ENCODE data around the gene SMIM45.
"Not testable (repeated sequence)": the region's sequence is repeated elsewhere in the genome, so short reads cannot be mapped to it uniquely, and the experiment has no call there.

SMIM45 gene

DNA sequence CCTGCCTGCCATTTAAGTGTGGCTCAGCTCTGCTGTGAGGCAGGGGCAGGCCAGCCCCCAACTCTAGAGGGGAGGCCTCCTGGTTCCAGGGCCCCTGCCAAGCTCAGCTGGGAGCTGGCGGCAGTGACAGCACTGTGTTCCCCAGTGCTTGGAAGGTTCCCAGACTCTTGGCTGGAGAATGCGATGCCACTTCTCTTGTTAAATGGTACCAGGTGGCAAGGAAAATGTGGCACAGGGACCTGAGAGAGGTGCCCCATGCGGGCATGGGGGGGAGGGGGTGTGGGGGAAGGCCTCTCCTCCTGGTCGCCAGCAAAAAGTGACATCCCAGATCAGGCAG is 17.0 kb upstream of the SMIM45 start:
- DNase-seq (ENCODE audit: low spot score), result no peak

DNA sequence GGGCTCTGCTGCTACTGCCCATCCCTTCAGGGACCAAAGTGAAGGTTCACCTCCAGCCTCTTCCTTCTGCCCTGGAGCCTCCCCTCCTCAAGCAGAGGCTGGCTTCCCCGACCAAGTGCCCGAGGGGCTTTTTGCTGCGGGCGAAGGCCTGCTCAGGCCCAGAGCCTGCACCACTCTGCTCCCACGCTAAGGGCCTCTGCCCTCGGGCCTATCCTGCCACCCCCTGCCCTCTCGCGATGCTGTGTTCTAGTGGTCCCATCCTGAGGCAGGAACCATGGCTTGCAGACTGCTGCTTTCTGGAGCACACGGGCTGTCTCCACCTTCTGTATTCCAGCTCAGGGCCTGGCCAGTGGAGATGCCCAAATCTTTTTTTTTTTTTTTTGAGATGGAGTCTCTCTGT is 16.4 kb upstream of the SMIM45 start:
- DNase-seq (ENCODE audit: low spot score), result no peak

DNA sequence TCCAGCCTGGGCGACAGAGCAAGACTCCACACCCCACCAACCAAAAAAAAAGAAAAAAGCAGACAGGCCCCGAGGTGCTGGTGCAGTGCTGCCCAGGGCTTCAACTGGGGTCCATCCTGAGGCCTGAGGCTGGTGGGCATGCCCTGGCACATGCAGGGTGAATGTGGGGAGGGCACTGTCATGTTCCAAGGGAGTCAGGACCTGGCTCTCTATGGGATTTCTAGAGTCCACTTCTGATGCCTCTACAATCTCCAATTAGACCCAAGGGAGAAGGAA is 15.1 kb upstream of the SMIM45 start:
- DNase-seq (ENCODE audit: low spot score), result no peak

DNA sequence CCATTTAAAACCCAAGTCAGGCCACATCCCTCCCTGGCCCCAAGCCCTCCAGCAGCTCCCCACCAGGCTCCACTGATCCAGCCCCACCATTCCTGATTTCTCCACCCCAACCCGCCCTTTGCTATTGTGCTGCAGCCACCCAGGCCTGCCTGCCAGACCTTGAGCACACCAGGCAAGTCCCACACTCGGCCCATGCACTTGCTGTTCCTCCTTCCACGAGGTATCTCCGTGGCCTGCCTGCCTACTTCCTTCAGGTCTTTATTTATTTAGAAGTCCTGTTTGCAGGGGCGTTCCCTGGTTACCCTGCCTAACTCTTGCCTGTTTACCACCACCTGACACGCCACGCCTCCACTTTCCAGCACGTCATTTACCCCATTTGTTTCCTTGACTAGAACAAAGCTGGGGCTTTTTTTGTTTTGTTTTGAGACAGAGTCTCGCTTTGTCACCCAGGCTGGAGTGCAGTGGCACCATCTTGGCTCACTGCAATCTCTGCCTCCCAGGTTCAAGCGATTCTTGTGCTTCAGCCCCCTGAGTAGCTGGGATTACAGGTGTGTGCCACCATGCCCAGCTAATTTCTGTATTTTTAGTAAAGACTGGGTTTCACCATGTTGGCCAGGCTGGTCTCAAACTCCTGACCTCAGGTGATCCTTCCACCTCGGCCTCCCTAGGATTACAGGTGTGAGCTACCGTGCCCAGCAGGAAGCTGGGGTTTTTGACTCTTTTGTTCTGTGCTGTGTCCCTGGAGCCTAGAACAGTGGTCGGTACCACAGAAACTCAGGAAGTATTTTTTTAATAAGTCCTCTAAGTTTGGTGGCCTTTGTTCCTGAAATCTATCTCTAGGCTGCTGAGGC is 11.7 kb upstream of the SMIM45 start:
- peak; percentile 96 for DNase-seq (ENCODE audit: low spot score)

DNA sequence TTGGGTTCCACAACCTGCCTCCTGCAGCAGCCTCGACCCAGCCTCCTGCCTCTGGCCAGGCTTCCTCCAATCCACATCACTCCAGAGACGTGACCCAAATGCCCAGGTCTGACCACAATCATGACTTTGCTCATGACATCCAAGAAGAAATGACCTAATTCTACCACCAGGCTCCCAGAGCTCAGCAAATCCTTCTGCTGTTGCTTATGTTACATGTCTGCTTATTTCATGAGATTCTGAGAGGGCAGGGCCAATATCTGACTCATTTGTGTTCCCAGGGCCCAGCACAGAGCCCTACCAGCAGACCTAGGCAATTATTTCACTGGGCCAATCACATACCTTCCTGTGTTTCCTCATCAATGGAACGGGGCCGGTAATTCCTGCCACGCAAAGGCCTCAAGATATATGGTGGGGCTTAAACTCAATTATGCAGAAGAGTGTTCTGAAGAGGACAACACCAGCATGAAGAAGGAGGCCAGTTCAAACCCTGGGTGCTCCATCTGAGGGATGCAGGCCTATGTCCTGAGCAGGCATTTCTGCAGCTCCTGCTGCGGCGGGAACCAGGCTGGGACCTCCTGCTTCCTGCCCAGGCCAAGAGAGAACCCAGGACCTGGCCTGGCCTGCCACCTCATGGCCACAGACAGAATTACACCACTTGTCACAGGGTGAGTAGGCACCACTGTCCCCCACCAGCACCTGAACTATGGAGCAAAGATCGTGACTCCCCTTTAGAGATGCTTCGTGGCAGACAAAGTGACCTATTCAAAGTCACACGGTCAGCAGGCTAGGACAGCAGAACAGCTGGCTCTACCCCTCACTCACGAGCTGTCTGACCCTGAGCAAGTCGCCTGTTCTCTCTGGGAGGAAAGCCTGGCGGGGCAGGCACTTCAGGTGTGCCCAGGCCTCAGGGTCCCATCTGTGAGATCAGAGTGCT is 10.9 kb upstream of the SMIM45 start:
- DNase-seq (ENCODE audit: low spot score), result peak; percentile 86

DNA sequence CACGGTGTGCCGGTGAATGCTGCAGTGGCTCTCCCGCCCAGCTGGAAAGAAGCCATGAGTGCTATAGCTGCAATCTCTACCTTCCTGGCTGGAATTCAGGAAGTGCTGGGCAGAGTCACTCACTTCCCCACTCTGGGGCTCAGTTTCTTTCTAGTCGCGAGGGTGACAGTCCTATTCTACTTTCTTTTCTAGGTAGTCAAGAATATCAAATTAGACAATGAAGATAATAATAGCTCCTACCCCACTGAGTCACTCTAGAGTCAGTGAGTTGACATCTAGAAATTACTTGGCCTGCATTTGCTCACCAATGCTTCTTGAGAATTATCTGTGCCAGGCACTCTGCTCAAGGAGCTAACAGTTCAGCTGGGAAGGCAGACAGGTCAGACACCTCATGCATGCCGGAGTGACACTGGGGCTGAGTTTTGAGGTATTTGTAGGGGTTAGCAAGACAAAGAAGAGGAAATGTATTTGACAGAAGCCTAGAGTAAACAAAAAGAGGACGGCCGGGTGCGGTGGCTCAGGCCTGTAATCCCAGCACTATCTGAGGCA is 8.2 kb upstream of the SMIM45 start:
- DNase-seq (ENCODE audit: low spot score), result no peak

DNA sequence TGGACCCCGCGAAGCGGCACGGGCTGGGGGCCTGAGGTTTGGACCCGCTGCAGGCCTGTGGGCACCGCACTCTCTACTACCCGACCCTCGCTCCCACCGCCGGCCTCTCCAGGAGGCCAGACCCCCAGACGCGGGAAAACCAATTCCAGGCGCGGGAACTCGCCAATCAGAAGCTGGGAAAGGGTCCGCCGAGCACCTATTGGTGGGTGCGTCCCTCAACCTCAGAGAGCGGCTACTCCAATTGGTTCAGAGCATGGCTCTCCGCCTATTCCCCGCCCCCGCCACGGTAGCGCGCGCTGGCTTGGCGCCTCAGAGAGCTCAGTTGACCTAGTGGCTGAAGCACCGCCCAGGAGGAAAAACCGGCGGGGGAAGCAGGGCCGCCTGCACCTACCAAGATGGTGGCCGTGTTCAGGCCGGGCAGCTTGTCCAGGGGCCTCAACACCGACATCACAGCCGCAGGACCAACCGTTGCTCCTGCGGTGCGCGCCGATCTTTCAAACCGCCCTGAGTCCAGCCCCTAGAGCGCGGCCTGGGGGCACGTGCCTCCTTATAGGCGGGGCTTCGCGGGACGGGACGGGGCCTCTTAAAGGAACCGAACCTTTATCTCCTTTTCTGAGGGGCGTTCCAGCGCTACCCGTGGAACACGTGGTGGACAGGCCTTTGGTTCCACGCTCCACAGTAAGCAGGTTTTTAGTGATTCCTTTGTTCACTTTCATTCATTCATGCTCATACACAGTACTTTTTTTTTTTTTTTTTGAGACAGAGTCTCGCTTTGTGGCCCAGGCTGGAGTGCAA is 5.1 kb upstream of the SMIM45 start, which contains the start of gene CENPM:
Gene CENPM (minus strand): TSS at position 524 of the 795 bp plus-strand sequence. CDS start 76 bp downstream, at position 448.
- DNase-seq (ENCODE audit: low spot score), result peak; percentile 98

DNA sequence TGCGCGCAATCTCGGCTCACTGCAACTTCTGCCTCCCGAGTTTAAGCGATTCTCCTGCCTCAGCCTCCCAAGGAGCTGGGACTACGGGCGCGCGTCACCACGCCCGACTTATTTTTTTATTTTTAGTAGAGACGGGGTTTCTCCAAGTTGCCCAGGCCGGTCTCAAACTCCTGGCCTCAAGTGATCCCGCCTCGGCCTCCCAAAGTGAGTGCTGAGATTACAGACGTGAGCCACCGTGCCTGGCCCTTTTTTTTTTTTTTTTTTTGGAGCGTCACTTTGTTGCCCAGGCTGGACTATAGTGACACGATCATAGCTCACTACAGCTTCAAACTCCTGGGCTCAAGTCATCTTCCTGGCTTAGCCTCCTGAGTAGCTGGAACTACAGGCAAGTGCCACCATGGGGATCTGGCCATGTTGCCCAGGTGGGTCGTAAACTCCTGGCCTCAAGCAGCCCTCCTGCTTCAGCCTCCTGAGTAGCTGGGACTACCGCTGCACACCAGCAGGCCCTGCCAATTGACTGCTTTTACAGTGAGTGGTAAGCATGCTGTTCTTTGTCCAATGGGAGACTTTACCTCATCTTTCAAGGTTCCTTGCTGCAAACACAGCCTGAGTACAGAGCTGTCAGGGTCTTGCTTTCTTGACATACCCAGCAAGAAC is 4.4 kb upstream of the SMIM45 start:
- DNase-seq (ENCODE audit: low spot score), result no peak

DNA sequence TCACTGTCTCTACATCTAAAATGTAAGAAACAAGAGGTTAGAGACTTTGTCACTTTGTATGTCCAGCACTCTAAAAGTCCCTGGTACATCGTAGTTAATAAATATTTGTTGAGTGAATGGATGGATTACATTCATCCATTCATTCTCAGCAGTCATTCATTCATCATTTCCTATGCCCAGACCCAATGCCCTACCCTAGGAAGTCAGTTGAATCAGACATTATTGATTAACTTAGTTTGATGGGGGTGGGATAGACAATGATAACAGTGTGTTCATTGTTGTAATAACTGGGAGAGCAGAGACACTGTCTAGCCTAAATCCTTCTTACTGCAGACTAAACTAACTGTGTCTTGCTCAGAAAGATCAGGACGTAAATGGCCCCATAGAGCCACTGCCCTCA is 3.8 kb upstream of the SMIM45 start:
- DNase-seq (ENCODE audit: low spot score), result no peak

DNA sequence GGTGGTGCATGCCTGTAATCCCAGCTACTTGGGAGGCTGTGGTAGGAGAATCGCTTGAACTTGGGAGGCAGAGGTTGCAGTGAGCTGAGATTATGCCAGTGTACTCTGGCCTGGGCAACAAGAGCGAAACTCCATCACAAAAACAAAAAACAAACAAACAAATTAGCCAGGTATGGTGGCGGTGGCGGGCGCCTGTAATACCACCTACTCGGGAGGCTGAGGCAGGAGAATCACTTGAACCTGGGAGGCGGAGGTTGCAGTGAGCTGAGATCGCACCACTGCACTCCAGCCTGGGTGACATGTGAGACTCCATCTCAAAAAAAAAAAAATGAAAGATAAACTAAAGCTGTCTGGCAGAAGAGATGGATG is 3.0 kb upstream of the SMIM45 start:
- DNase-seq (ENCODE audit: low spot score), result not testable (repeated sequence)

DNA sequence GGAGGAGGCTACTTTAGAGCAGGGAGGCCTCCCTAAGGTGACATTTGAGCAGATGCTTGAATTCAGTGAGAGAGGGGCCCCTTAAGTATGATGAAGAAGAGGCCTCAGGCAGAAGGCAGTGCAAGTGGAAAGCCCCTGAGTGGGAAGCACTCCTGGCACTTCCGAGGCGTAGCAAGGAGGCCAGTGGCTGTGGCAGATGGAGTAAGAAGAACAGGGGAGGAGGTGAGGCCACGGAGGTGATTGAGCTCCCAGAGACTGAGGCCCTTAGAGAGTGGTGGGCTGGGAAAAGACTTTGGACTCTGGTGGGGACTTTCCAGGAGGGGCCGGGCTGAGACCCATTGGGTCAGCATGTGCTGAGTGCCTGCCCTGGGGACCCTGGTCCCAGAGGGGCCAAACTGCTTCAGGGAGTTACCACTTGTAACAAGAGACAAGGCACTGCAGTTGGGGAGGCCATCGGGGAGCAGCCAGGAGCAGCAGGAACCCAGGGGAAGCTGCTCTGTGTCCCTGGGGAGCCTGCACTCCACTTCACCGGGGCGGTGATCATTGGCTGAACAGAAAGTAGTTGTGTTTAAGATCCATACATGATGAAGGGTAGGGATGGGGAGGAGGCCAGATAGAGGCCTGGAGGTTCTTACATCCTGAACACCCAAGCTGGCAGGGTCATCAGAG is 2.5 kb upstream of the SMIM45 start:
- DNase-seq (ENCODE audit: low spot score), result no peak

DNA sequence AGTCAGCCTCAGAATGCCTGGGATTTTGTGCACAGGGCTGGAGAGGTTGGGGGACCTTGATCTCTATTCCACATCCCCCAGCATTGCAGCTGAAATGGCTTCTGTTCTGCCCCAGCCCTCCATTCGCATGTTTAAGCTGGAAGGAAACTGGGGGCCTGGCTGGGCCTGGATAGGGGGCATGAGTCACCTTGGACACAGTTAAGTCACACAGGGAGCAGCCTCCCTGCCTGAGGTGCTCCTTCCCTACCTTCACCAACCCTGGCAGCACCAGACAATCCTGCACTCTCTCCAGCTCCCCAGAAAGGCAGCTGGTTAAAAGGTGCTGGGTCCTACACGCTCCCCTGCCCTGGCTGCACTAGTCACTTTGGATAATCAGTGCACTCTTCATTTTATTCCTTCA is 763 bp downstream of the SMIM45 start:
- no peak for DNase-seq (ENCODE audit: low spot score)

DNA sequence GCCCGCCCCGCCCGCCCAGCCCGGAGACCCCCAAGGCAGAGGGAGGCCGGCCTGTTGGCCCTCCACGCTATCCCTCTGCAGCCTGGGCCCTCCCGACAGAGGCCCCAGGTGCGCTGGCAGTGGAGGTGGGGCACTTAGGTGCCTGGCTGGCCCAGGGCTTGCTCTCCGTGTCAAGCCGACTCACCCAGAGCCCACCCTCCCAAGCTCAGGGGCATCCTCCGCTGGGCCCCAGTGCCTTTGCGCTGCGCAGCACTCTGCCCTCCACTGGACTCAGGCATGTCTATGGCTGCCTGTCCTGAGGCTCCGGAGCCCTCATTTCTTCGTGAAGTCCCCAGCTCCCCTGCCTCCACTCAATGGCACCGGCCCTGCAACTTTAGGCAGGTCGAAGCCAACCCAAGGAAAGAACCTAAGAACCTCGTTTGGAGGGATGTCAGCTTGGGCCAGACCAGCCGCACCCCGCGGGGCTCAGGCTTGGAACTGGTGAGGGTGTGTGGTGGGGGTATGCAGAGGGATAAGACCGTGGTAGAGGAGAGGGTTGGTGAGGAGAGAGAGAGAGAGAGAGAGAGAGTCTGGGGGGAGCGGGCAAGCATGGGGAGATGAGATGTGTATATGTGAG is 6.1 kb downstream of the SMIM45 start:
- no peak for DNase-seq (ENCODE audit: low spot score)

DNA sequence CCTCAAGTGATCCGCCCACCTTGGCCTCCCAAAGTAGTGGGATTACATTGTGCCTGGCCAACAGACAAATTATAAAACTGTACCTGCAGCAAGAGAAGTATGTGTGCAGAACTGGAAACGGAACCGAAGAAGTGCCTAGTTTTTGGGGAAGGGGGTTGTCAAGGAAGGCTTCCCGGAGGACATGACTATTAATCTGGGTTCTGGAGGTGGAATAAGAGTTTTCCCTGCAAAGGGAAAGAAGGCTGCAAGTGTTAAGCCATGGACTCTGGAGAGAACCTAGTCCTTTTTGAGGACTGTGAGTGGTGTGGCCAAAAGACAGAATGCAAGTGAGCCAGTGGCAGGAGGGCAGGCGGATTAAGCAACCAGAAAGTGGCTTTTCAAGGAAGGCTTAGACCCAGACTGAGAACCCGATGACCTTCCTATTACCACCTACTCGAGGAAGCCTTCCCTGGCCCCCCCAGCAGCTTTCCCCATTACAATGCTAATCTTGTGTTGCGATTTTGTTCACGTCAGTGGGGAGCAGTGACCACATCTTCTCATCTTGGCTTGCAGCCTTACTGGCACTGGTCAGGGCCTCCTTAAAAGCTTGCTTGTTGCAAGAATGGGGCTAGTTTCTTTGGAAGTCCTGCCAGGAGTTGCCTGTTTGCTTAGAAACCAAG is 11.6 kb downstream of the SMIM45 start:
- DNase-seq (ENCODE audit: low spot score), result no peak

DNA sequence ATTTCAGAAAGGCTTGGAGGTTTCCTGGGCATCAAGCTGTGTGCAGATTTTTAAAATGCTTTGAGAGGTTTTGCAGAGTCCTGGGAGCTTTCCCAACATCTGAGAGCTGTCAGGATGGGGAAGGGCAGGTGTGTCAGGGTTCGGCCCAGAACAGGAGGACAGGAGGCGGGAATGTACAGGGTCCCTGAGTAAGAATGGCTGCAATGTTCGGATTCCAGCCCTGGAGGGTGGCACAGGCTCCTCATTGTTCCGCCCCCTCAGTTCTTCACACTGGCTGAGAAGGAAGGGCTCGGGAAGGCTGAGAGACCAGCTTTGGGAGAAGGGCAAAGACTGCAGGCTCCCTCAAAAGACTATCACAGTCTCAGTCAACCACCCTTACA is 12.2 kb downstream of the SMIM45 start:
- no peak for DNase-seq (ENCODE audit: low spot score)

DNA sequence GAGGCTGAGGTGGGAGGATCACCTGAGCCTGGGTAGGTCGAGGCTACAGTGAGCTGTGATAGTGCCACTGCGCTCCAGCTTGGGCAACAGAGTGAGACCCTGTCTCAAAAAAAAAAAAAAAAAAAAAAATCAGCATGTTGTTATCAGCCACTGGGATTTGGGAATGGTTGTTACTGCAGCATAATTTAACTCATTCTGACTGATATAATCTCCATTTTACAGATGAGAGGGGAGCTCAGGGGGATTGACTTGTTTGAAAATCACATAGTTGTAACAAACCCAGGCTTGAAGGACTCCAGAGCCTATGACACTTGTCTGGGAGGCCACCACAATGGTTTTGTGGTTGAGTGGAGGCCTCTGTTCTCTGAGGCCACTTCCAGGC is 14.3 kb downstream of the SMIM45 start:
- no peak for DNase-seq (ENCODE audit: low spot score)

DNA sequence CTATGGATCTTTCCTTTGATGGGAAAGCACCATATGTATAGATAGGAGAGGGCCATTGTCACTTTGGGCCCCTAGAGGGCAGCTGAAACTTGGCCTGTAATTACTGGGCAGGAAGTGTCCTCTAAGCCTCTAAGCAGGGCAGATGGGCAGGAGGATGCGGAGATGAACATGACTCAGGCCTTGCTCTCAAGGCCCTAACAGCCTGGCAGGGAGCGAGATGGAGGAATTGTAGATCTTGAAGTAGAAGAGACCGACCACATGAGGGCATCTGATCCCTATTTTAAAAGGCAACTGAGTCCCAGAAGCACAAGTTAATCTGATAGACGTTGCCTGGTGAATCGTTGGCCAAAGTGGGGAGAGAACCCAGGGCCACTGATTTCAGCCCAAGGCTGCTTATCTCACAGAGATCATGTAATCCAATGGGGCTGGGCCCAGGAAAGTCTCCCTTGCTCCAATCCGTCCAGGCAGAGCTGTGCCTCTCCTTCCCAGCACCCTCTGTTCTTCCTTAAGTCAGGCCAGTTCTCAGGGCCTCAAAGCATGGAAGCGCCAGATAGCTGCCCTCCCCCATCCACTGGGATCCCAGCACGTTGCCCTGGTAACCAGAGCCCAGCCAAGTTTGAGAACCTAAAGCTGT is 14.8 kb downstream of the SMIM45 start:
- peak; percentile 51 for DNase-seq (ENCODE audit: low spot score)

DNA sequence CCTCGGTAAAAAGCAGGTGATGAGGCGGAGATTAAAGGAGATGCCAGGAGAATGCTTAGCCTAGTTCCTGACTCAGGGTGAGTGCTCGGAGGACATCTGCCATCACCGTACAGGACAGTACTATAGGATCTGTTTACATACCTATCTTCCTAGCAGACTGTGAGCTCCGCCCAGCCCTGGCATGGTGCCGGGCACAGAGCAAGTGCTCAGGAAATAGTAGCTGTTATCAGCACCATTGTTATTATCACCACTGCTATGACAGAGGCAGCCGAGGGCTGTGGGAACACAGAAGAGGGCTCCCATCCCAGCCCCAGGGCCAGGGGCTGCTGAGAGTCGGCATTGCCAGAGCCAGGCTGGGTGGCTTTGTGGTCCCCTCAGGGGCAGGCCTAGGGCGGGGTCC is 16.7 kb downstream of the SMIM45 start:
- no peak for DNase-seq (ENCODE audit: low spot score)

DNA sequence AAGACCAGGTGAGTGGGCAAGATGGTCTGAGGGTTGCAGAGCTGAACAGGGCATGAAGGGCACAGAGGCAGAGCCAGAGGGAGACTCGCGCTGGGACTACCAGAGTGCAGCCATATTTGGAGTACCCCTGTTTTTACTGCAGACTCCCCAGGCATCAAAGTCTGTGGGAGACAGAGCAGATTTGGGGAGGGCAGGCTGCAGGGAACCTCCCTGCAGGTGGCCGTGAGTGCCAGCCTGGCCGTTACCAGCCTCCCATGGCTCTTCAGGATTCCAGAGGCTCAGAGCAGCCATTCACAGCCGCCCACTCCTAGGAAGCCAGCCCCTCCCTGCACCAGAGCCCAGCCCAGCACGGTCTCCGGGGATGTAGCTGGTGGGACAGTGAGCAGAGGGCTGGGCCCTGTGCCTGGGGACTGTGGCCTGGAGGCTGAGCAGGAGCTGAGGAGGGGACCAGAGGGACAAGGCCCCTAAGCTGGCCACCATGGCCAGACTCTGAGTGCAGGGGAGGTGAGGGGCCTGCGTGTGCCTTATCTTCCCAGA is 17.2 kb downstream of the SMIM45 start, which contains the start of gene SEPTIN3:
Gene SEPTIN3 (plus strand): TSS at position 334 of the 537 bp plus-strand sequence. CDS start 2,050 bp downstream, outside the sequence.
- DNase-seq (ENCODE audit: low spot score), result no peak
